Activated CD8-positive, alpha-beta memory T cell treated with anti-CD3 and anti-CD28 coated beads, Interleukin-2, amount 10 ng/mL, durations not matched to agents 7 days and 5 days (primary cell): Measurements from ENCODE around the gene SYPL2. TPM values are rescaled to one million over a fixed set of nuclear protein-coding genes. Genes with fewer than 3 reads are reported as not detected.

ENCODE experiments used
- ATAC-seq: fragments of 150-1000 bp; cut with Tn5 transposase; one replicate; pipeline ENCODE4 v1.10.0; 2021; ENCODE audit warnings: moderate library complexity
- CTCF ChIA-PET: fragments of 350-600 bp; sonication (Branson Sonifier 250); formaldehyde crosslinking; loops from one replicate; lab custom pipeline; 2021; ENCODE audit warnings: antibody characterized with exemption; lab: Charles Lee
- DNase-seq: peaks from one replicate; pipeline ENCODE4 v3.0.0-alpha.2; 2020
- H3K27ac Mint-ChIP-seq: one replicate; pipeline ENCODE4 v1.8.0; 2021; ENCODE audit warnings: mild to moderate bottlenecking, mixed read lengths
- H3K27me3 Mint-ChIP-seq: one replicate; pipeline ENCODE4 v1.8.0; 2021; ENCODE audit warnings: mixed read lengths
- H3K36me3 Mint-ChIP-seq: one replicate; pipeline ENCODE4 v1.8.0; 2021; ENCODE audit warnings: mild to moderate bottlenecking, mixed read lengths
- H3K4me1 Mint-ChIP-seq: one replicate; pipeline ENCODE4 v1.8.0; 2021; ENCODE audit warnings: mixed read lengths
- H3K4me3 Mint-ChIP-seq: one replicate; pipeline ENCODE4 v1.8.0; 2021; ENCODE audit warnings: mild to moderate bottlenecking, moderate library complexity, mixed read lengths
- H3K9me3 Mint-ChIP-seq: one replicate; pipeline ENCODE4 v1.8.0; 2022; ENCODE audit warnings: low read depth, mixed read lengths
- total RNA-seq, 2 experiments: library from RNA; stranded (reverse); gene quantifications; one replicate each; pipeline ENCODE4 v1.2.3, GENCODE V29; 2021

Gene SYPL2
- total RNA-seq, 2 experiments from 2014 or later = not detected

DNA sequence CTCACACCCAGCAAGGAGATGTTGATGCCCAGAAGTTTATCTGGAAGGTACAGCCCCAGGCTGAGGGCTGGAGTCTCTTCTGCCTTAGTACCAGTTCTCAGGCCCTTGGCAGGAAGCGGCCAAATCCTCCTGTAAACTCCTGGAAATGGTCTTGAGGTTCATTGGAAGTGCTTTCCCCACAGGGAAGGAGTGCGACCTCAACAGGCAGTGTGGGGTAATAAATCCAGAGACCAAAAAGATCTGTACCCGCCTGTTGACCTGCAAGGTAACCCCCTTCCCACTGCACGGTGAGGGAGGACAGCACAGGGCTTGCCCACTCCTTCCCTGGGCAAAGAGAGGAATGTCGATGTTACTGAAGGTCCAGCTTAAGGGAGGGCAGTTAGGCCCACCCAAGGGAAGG is 21.9 kb downstream of the SYPL2 start:
- Mint-ChIP-seq H3K4me3 (no peak overlapping the region), H3K9me3 (no peaks in the 10 kb centered on the region), H3K4me1 (peaks cover 30% of the 10 kb centered on the region), H3K27ac (no peak overlapping the region), H3K36me3 (no peaks in the 10 kb centered on the region), H3K27me3 (no peaks in the 10 kb centered on the region)
- ATAC-seq = no peak
- CTCF ChIA-PET = interaction anchor here (1.4 to 43.7 kb wide), 3 partner anchors 31 to 249 kb away, joined by 3 to 1550 read pairs (median 6); partner anchors contain the start of genes AMIGO1 and GPR61
- no peak for DNase-seq

DNA sequence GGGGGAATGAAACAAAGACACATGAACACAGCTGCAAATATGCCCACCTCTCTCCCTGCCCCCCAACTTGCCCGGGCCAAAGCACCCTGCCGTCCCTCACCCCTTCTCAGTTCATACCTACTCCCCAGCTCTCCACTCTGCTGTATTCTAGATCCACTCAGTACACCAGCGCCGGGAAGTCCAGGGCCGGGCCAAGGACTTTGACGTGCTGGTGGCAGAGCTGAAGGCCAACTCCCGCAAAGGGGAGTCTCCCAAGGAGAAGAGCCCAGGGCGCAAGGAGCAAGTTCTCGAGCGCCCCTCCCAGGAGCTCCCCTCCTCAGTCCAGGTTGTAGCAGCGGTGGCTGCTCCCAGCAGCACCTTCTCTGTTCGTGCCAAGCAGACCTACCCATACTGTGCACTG is 22.4 kb downstream of the SYPL2 start:
- H3K36me3 Mint-ChIP-seq = no peaks in the 10 kb centered on the region
- peaks cover 31% of the 10 kb centered on the region for H3K4me1 Mint-ChIP-seq
- DNase-seq = no peak
- no peaks in the 10 kb centered on the region for H3K9me3 Mint-ChIP-seq
- H3K27ac Mint-ChIP-seq = no peak overlapping the region
- H3K4me3 Mint-ChIP-seq = no peak overlapping the region
- H3K27me3 Mint-ChIP-seq = no peaks in the 10 kb centered on the region
- CTCF ChIA-PET = interaction anchor here (0.6 to 43.7 kb wide), 4 partner anchors 31 to 249 kb away, joined by 3 to 1550 read pairs (median 4); partner anchors contain the start of genes AMIGO1 and GPR61
- no peak for ATAC-seq

DNA sequence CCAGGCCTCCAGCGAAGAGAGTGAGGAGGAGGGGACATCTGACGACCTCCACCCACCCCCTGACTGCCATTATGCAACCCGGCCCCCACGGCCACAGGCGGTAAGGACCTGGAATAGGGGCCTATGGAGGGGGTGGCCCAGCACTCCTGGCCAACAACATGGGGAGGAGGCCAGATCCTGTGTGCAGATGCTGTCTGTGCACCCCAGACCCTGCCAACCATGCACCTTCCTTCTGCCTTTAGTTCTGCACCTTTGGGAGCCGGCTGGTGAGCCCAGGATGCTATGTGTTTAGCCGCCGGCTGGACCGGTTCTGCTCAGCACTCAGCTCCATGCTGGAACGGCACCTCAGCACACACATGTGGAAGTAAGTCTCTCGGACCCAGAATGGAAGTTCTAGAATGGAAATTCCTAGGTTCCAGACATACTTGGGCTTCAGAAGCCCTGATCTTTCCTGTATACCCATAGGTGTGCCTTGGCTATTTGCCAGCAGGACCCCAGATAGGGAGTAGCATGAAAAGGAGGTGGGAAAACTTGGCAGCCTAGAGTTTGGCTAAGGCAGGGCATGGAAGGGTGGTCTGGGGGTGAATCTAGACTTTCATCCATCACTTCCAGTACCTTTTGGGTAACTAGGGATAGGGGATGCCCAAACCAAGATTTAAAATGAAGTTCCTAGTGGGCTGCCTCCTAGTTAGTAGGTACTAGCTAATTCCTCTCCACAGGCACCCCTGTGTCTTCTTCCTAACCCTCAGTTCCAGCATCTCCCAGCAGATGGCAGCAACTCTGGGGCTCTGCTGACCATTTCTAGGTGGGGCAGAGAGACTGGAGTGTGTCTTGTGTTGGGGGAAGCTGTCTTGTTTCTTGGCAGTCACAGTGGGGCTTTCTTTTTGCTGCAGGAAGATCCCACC is 23.9 kb downstream of the SYPL2 start:
- DNase-seq = peak; percentile 84
- H3K9me3 Mint-ChIP-seq = no peaks in the 10 kb centered on the region
- no peak overlapping the region for H3K4me3 Mint-ChIP-seq
- no peak overlapping the region for H3K27ac Mint-ChIP-seq
- peaks cover 30% of the 10 kb centered on the region for H3K4me1 Mint-ChIP-seq
- CTCF ChIA-PET = interaction anchor here (0.6 to 43.7 kb wide), 16 partner anchors 10 to 494 kb away, joined by 3 to 1550 read pairs (median 4); partner anchors contain the start of genes AHCYL1, AMIGO1, GPR61 and PSMA5
- no peak for ATAC-seq
- H3K36me3 Mint-ChIP-seq = no peaks in the 10 kb centered on the region
- H3K27me3 Mint-ChIP-seq = no peaks in the 10 kb centered on the region

DNA sequence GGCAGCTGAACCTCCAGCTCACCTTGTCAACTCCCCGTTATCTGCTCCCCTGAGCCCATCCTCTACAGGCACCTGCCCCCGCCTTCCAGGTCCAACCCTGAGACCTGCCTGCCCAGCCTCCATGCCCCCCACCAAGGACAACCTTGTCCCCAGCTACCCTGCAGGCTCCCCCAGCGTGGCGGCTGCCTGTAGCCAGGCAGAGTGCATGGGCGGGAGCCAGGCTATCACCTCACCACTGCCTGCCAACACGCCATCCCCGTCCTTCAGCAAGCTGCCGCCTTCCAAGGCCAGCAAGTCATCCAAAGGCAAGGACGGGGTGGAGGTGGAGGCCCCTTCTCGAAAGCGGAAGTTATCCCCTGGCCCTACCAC is 24.6 kb downstream of the SYPL2 start:
- no peaks in the 10 kb centered on the region for H3K27me3 Mint-ChIP-seq

DNA sequence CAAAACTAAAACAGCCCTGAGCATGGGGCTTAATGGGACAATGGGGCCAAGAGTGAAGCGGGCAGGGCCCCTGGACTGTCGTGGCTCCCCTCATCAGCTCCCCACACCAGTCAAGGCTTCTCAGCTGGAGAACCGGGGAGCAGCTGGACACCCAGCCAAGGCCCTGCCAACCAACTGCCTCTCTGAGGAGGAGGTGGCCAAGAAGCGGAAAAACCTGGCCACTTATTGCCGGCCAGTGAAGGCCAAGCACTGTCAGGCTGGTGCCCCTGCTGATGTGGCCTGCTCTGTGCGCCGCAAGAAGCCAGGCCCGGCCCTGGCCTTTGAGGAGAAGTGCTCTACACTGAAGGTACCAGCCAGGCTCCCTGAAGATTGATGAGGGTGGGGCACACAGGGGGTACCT is 25.0 kb downstream of the SYPL2 start:
- CTCF ChIA-PET = interaction anchor here (0.9 to 43.7 kb wide), 12 partner anchors 11 to 493 kb away, joined by 3 to 1550 read pairs (median 4); partner anchors contain the start of genes AHCYL1, AMIGO1, GPR61 and PSMA5
- Mint-ChIP-seq H3K9me3 (no peaks in the 10 kb centered on the region), H3K4me3 (no peak overlapping the region), H3K4me1 (peaks cover 37% of the 10 kb centered on the region), H3K27me3 (no peaks in the 10 kb centered on the region), H3K27ac (no peak overlapping the region), H3K36me3 (peaks cover 6% of the 10 kb centered on the region)
- no peak for ATAC-seq
- DNase-seq = no peak

More for the DNA sequence above, 24.6 kb downstream of the SYPL2 start:
- H3K4me3 Mint-ChIP-seq = no peak overlapping the region
- peaks cover 33% of the 10 kb centered on the region for H3K4me1 Mint-ChIP-seq
- H3K9me3 Mint-ChIP-seq = no peaks in the 10 kb centered on the region
- ATAC-seq (no peak), DNase-seq (no peak)
- H3K36me3 Mint-ChIP-seq = peaks cover 2% of the 10 kb centered on the region
- H3K27ac Mint-ChIP-seq = no peak overlapping the region
- CTCF ChIA-PET = interaction anchor here (0.9 to 43.7 kb wide), 15 partner anchors 11 to 494 kb away, joined by 3 to 1550 read pairs (median 4); partner anchors contain the start of genes AHCYL1, AMIGO1, GPR61 and PSMA5

DNA sequence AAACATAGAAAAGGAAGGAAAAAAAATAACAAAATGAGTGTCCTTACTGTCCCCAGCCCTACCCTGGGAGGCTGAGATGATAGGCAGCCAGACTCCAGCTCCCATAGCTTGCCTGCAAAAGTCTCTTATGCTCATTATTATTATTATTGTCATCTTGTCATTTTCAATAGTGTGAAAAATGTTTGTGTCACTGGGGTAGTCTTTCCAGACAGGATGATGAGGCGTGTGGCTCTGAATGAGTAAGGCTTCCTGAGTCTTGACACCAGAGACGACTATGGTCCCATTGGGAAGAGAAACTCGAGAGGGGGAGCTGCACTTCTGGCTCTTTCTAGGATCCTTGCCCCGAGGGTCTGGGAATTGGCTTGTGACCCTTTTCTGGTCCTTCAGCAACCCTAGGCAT is 26.4 kb downstream of the SYPL2 start:
- ATAC-seq (no peak), DNase-seq (no peak)
- peaks cover 41% of the 10 kb centered on the region for H3K4me1 Mint-ChIP-seq
- no peaks in the 10 kb centered on the region for H3K9me3 Mint-ChIP-seq
- H3K27ac Mint-ChIP-seq = no peak overlapping the region
- H3K27me3 Mint-ChIP-seq = no peaks in the 10 kb centered on the region
- no peak overlapping the region for H3K4me3 Mint-ChIP-seq
- peaks cover 9% of the 10 kb centered on the region for H3K36me3 Mint-ChIP-seq
- CTCF ChIA-PET = interaction anchor here (0.6 to 43.7 kb wide), 14 partner anchors 9 to 492 kb away, joined by 3 to 1550 read pairs (median 6); partner anchors contain the start of genes AHCYL1, AMIGO1, ATXN7L2 and GNAI3

DNA sequence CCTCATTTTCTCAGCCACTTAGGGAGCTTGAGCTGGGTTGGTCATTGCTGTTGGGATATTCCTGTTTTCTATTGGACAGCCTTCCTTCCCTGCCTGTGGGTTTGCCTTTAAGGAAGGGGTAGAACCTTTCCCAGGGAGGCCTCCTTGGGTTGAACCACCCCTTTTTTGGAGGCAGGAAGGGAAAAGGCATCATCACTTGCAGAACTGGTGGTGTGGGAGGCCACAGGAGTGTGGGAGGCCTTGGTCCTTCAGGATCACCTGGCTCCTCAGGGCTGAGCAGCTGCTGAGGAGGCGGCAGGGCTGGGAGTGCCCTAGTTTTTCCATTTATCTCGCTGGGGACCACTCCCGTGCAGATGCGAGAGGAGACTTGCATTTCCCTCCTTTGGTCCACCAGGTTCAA is 26.9 kb downstream of the SYPL2 start:
- H3K4me1 Mint-ChIP-seq = peaks cover 46% of the 10 kb centered on the region

DNA sequence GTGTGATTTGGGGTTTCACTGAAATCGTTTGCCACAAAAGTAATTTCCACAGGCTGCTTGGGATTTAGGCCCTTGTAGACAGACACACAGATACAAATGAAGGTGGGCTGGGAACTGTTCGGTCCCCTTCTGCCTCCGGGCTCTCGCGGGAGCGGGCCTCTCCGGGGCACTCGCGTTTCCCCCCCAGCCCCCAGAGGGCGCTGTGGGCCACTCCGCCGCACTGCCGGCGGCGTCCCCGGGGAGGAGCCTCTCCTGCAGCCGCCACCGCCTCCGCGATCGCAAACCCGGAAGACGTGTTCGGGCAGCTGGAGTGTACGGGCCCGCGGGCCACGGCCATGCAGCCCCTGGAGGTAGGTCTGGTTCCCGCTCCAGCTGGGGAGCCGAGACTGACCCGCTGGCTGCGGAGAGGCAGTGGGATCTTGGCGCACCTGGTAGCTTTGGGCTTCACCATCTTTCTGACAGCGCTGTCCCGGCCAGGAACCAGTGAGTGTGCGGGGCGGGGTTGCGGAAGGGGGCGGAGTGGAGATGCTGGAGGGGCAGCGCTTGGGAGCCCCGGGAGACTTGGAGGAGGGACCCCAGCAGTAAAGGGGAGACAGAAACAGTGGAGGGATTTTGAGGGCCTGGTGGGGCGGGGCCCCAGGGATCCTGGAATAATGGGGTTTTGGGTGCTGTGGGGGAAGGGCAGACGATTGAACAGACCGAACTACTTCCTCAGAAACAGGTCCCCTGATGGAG is 27.6 kb downstream of the SYPL2 start, which contains the start of gene CYB561D1:
Gene CYB561D1, plus strand, starts transcription at position 290 of the 735 bp plus-strand sequence. Its CDS starts 46 bp downstream, at position 336.
- Mint-ChIP-seq H3K27me3 (no peaks in the 10 kb centered on the region), H3K36me3 (peaks cover 9% of the 10 kb centered on the region), H3K4me1 (peaks cover 46% of the 10 kb centered on the region), H3K4me3 (peak within 1 kb of the TSS; percentile 99), H3K9me3 (no peaks in the 10 kb centered on the region), H3K27ac (peak within 1 kb of the TSS; percentile 87)
- ATAC-seq = peak; percentile 92
- DNase-seq = peak; percentile 92
- CTCF ChIA-PET = interaction anchor here (0.6 to 43.7 kb wide), 18 partner anchors 10 to 216 kb away, joined by 3 to 1550 read pairs (median 4); partner anchors contain the start of genes AMIGO1, AMPD2, ATXN7L2 and GNAI3

More for the DNA sequence above, 26.9 kb downstream of the SYPL2 start:
- ATAC-seq (no peak), DNase-seq (no peak)
- Mint-ChIP-seq H3K27me3 (no peaks in the 10 kb centered on the region), H3K27ac (no peak overlapping the region), H3K36me3 (peaks cover 9% of the 10 kb centered on the region), H3K4me3 (peak overlapping the region; percentile 99), H3K9me3 (no peaks in the 10 kb centered on the region)
- CTCF ChIA-PET = interaction anchor here (0.6 to 43.7 kb wide), 18 partner anchors 10 to 492 kb away, joined by 3 to 1550 read pairs (median 4); partner anchors contain the start of genes AHCYL1, AMIGO1, ATXN7L2 and GNAI3

DNA sequence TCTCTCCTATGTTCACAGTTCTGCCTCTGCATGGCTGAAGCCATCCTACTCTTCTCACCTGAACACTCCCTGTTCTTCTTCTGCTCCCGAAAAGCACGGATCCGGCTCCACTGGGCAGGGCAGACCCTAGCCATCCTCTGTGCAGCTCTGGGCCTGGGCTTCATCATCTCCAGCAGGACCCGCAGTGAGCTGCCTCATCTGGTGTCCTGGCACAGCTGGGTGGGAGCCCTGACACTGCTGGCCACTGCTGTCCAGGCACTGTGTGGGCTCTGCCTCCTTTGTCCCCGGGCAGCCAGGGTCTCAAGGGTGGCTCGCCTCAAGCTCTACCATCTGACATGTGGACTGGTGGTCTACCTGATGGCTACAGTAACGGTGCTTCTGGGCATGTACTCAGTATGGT is 29.4 kb downstream of the SYPL2 start:
- H3K4me3 Mint-ChIP-seq = peak overlapping the region; percentile 99
- no peak overlapping the region for H3K27ac Mint-ChIP-seq
- CTCF ChIA-PET = interaction anchor here (4.3 to 43.7 kb wide), 2 partner anchors 24 to 217 kb away, joined by 21 to 1550 read pairs; partner anchors contain the start of genes AMIGO1 and GPR61
- H3K36me3 Mint-ChIP-seq = peaks cover 19% of the 10 kb centered on the region
- ATAC-seq (no peak), DNase-seq (no peak)
- H3K4me1 Mint-ChIP-seq = peaks cover 59% of the 10 kb centered on the region
- no peaks in the 10 kb centered on the region for H3K27me3 Mint-ChIP-seq
- H3K9me3 Mint-ChIP-seq = no peaks in the 10 kb centered on the region

DNA sequence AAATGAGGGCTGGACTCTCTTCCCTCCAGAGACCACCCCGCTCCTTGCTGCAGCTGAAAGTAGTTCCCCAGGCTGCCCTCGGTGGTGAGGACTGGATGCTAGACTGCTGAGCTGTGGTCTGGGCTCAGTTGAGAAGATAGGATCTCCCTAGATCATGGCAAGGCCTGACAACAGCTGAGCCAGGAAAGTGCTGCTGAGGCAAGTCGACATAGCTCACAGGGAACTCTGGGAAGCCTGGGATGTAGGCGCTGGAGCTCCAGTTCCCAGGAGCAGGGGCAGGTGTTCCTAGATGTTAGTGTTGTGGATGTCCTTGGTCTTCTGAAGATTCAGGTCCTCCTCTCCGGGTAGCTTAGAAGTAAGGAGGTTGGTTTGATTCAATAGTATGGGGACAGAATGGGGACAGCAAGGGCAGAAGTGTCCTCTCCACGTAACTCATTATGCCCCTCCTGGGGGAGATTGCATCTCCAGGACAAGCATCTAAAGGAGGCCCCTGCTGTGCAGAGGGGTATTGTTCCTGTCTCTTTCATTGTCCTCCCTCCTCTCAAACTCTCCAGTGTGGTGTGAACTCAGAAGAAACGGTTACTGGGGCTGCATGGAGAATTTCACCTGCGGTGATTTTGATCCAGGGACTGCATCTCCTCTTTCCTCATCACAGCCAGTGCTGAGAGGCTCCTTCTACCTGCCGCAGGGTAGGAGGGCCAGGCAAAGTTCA is 31.3 kb downstream of the SYPL2 start:
- CTCF ChIA-PET = interaction anchor here (1.2 to 46.0 kb wide), 3 partner anchors 1 to 72 kb away, joined by 3 to 1550 read pairs (median 1550); partner anchors contain the start of genes AMIGO1, ATXN7L2, CYB561D1 and GPR61
- no peak overlapping the region for H3K27ac Mint-ChIP-seq
- H3K4me3 Mint-ChIP-seq = no peak overlapping the region
- ATAC-seq (no peak), DNase-seq (no peak)
- peaks cover 21% of the 10 kb centered on the region for H3K36me3 Mint-ChIP-seq
- no peaks in the 10 kb centered on the region for H3K9me3 Mint-ChIP-seq
- no peaks in the 10 kb centered on the region for H3K27me3 Mint-ChIP-seq
- H3K4me1 Mint-ChIP-seq = peaks cover 77% of the 10 kb centered on the region

DNA sequence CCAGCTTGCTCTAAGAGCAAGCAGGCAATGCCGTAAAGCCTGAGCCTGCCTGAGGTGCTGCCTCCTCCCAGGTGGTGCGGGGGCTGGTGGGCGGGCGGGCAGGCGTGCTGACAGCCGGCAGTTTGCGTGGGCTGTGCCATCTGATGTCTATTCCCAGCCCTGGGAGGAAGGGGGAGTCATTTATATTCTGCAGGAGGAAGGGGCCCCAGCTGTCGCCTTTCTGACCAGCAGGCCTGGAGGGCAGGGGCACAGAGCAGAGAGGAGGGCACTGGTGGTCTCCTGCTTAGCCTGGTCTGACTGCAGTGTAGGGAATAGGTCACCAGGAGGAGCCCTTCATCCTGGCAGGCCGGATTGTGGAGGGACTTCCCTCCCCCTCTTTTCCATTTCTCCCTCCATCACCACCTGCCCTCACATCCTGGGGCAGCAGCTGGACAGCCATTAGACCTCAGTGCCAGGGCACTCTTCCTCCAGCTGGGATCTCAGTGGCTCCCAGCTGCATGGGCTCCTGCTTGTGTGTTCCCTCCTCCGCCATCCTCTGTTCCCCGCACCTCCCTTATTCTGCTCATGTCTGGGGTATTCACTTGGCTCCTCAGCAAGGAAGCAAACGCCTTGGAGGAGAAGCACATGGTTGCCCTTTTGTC is 31.9 kb downstream of the SYPL2 start:
- ATAC-seq (no peak), DNase-seq (no peak)
- Mint-ChIP-seq H3K4me1 (peaks cover 77% of the 10 kb centered on the region), H3K4me3 (no peak overlapping the region), H3K27ac (no peak overlapping the region), H3K27me3 (no peaks in the 10 kb centered on the region), H3K36me3 (peaks cover 21% of the 10 kb centered on the region), H3K9me3 (no peaks in the 10 kb centered on the region)
- CTCF ChIA-PET = interaction anchor here (1.1 to 46.0 kb wide), 3 partner anchors 1 to 122 kb away, joined by 3 to 1550 read pairs (median 1550); partner anchors contain the start of genes AMIGO1, ATXN7L2, CYB561D1 and GPR61
